Measurements from ENCODE around the gene CHAF1A.

CHAF1A gene

GRCh38 chr19:4473011-4473762, 70.7 kb downstream of the CHAF1A start:
- DNase-seq (ENCODE audit: low spot score) = no peak
- TF ChIP-seq CTCF (IDR thresholded peaks at IDR 0.05; ENCODE audit: extremely low read depth, missing control alignments) = no peak

GRCh38 chr19:4473763-4474513, 71.5 kb downstream of the CHAF1A start:
- DNase-seq (ENCODE audit: low spot score) = no peak
- TF ChIP-seq CTCF (IDR thresholded peaks at IDR 0.05; ENCODE audit: extremely low read depth, missing control alignments) = no peak

DNA sequence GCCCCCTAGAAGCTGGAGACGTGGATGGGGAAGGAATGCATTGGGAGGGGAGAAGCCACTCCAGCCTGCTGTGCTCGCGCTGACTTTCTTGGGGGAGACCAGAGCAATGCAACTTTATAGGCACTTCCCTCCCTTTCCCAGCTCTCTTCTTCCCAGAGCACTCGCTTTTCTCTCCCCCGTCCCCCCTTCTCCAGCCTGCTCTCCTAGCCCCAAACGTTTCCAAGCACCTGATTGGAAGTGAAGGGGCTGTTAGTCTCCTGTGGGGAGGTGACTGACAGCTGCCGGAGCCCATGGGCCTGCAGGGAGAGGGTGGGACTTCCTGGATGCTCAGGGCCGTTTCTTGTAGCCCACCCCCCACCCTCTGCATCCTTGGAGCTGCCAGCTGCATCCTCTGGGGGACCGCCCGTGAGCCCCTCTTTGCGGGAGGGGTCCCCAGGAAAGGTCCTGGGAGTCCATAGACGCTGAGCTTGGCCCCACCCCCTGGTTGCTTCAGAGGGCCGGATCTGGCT, 72.1 kb downstream of the CHAF1A start:
- peak; percentile 85 for DNase-seq (ENCODE audit: low spot score)
- no peak for TF ChIP-seq CTCF (IDR thresholded peaks at IDR 0.05; ENCODE audit: extremely low read depth, missing control alignments)

GRCh38 chr19:4477034-4477801, 74.8 kb downstream of the CHAF1A start:
- no peak for DNase-seq (ENCODE audit: low spot score)
- TF ChIP-seq CTCF (IDR thresholded peaks at IDR 0.05; ENCODE audit: extremely low read depth, missing control alignments) = no peak

DNA sequence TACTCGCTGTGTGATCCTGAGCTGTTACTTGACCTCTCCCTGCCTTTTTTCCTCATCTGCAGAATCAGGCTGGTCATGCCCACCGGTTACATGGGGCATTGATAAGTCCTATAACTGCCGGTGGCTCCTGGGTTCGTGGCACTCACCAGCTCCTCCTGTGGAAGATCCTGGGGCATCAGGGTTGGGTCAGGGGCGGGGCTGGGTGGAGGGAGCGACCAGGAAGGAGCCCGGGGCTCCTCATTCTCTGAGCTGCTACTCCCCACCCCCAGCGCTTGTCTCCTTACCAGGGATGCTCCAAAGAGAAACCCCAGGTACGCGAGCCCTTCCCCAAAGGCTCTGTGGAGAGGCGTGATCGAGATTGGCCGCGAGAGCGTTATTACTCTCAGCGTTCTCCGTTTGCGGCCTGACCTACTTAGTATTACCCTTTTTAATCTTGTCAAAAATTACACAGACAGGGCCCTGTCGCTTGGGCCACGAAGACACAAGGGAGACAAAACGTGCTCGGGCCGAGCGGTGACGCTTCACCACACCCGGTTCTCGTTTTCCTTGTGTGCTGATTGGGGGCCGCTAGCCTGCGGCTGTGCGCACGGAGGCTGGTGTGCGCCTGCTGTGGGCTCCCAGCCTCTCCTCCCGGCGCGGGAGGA, 80.4 kb downstream of the CHAF1A start:
- TF ChIP-seq CTCF (IDR thresholded peaks at IDR 0.05; ENCODE audit: extremely low read depth, missing control alignments) = no peak
- no peak for DNase-seq (ENCODE audit: low spot score)

DNA sequence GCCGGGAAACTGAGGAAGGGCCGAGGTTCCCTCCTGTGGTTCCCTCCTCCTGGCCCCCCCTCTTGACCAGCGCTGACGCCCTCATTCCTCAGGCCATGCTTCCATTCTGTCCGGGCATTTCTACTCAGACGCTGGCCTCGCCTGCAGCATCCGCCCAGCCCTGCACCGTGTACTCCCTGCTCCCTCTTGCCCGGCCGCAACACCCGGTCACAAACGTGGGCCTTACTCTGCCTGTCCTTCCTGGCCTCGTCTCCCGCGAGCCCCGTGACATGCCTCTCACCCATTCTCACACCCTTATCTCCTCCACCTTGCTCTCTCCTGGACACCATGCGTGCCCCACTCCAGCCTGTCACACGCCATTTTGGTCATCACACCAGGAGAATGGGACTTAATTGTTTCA, 80.9 kb downstream of the CHAF1A start:
- TF ChIP-seq CTCF (IDR thresholded peaks at IDR 0.05; ENCODE audit: extremely low read depth, missing control alignments) = no peak
- no peak for DNase-seq (ENCODE audit: low spot score)
